NCI-H146 treated with DMSO at 0.1 percent for 48 hours (cell line): ENCODE results near the gene AHSG.
A peak's percentile ranks its signal among the peaks of the same experiment; 100 is the strongest.

Source experiments
- DNase-seq: peaks from one replicate; lab custom pipeline; 2025; ENCODE audit not compliant: unreplicated experiment; lab: John Stamatoyannopoulos, UW

The AHSG gene

DNA sequence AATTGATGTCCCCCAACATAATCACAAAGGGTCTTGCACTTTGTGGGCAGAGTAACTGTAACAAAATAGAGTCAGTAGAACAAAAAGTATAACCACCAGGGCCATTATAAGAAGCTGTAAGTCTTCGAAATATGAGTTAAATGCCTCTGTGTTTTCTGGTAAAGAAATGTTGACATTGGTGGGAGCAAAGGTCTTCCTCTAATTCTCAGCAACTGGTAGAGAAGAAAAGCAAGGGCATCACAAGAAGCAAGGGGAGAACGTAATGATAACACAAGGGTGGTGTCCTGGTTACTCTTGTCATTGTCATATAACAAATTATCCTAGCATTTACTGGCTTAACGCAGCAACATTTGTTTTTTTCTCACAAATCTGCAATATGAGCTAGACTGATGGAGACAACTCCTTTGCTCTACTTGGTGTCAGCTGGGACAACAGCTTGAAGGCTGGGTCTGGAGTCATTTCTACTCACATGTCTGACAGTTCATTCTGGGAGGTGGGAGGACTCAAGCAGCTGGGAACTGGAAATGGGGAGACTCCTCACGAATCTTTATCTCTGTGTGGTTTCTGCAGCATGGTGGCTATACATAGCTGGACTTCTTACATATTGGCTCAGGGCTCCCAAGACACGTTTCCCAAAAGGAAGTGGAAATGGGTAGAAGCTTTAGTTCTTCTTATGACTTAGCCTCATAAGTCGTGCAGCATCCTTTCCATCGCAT is 22.1 kb upstream of the AHSG start:
- no peak for DNase-seq

GRCh38 chr3:186592682-186593081 is 20.2 kb upstream of the AHSG start:
- no peak for DNase-seq

GRCh38 chr3:186593862-186594261 is 19.0 kb upstream of the AHSG start:
- no peak for DNase-seq

- DNase-seq, result no peak
These were observed 18.2 kb upstream of the AHSG start for GRCh38 chr3:186594591-186595113.

DNA sequence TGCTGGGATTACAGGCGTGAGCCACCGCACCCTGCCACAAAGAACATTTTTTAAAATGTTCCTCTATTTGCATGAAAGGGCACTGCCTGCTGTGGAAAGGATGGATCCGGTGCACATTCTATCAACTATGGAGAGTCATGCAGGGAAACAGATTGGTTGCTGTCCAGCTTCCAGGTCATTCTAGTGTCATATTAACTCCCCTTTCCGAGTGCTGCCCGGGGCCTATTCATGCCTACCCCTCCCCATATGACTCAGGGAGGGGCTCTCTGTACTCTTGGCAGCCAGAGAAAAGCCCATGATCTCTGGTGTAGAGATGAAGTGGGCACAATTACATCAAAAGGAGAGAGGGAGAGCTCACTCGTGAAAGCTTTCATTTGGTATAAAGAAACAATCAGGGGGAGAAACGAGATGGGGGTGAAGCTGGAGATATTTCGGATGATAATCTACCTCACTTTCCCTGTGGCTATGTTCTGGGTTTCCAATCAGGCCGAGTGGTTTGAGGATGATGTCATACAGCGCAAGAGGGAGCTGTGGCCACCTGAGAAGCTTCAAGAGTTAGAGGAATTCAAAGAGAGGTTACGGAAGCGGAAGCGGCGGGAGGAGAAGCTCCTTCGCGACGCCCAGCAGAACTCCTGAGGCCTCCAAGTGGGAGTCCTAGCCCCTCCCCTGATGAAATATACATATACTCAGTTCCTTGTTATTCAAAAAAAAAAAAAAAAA is 16.1 kb upstream of the AHSG start:
- no peak for DNase-seq

- no peak for DNase-seq
These were observed 14.6 kb upstream of the AHSG start for GRCh38 chr3:186598108-186598784.

GRCh38 chr3:186598794-186599141 is 14.1 kb upstream of the AHSG start:
- no peak for DNase-seq

DNA sequence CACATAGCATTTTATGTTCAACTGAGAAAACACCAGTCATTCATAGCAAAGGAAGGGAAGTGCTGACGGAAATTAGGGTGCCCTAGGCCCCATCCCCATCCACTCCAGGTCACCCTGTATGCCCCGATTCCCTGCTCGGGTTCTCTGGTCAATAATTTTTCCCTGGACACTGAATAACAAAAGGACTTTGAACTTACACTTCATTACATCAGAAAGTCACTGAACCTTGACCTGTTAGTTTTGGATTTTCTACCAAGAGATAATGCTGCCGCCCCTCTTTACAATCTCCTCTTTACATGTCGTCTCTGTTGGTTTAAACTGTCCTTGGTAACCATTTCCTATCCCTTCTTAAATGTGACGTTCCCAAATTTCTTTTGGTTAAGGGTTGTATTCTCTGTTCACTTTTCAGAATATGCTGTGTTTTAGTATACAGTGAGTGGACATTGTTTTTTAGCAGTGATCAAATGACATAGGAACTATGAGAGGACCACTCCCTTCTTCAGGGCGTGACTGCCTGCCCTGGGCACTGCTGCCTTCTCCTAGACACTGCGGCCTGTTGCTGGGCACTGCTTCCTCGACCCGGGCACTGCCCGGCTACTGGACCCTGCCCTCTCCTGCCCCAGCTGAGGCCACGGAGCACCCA is 13.6 kb upstream of the AHSG start:
- no peak for DNase-seq

DNA sequence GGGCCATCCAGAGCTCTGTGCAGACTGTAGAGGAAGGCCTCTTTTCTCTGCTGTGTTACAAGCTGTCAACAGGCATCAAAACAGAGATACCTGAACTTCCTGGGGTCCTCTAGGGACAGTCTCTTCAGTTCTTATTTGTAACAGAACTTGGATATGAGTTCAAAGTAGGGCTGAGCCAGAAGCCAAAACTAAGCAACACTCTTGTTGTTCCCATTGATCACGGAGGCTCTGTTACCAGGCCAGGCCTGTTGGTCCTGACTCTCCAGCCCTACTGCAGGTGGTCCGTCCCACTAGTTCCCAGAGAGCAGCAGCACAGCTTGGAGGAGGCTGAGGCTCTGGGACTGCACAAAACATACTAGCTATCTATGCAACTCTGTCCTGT is 13.1 kb upstream of the AHSG start:
- no peak for DNase-seq

- DNase-seq, result no peak
These were observed 12.0 kb upstream of the AHSG start for GRCh38 chr3:186600896-186601295.

DNA sequence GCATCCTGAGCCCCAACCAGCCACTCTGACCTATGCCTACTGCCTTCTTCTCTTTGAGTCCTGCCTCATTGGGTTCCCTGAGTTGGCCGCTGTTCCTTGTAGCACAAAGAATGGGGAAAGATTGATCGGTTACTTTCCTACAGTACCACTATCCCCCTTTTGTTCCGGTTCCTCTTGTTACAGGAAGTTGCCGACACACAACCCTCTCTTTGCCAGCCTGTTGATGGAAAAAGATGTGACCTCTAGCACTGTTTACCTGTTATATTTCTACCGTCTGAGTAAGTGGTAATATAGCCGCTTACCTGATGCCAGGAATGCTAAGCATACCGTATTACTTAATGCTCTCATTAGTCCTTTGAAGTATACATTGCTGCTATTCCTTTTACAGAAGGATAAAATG is 9.7 kb upstream of the AHSG start:
- DNase-seq, result no peak

- no peak for DNase-seq
These were observed 7.8 kb upstream of the AHSG start for GRCh38 chr3:186605078-186605477.

DNA sequence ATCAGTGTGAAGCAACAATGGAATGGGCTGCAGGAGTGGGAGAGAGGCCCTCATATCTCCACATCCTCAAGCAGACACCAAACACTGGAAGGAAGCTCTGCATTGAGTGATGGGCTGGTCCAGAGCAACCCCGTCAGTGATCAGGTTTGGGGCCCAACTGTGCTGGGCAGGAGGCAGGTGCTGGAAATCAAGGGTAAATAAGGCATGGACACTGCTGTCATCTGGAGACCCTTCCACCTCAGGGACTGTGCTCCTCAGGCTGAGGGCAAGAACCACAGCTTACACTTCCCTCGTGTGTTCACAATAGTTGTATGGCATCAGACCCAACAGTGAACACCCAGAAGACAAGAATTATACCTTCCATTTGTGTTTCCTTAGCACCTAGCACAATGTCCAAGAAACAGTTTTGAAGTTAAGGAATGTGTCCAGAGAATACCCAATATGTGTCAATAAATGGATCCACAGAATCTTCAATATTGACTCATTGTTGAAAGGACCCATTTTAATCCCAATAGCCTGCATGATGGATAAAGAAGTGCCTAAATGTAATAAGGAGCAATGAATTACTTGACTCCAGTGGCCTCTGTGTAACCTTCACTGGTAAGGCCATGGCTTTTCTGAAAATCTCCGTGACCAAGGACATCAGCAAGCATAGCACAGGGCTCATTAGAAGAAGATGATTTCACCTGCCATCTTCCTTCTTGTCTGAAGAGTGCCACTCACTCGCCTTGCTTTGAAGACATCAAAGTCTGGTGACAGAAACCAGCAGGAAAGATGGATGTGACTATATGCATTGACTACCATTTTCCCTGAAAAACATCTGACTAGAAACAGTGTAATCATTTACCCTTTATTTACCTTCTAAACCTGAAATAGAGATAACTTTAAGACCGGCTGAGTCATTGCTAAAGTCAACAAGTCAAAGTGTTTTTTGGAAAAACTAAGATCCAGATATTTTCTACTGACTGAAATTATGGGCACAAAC is 7.0 kb upstream of the AHSG start:
- no peak for DNase-seq

DNA sequence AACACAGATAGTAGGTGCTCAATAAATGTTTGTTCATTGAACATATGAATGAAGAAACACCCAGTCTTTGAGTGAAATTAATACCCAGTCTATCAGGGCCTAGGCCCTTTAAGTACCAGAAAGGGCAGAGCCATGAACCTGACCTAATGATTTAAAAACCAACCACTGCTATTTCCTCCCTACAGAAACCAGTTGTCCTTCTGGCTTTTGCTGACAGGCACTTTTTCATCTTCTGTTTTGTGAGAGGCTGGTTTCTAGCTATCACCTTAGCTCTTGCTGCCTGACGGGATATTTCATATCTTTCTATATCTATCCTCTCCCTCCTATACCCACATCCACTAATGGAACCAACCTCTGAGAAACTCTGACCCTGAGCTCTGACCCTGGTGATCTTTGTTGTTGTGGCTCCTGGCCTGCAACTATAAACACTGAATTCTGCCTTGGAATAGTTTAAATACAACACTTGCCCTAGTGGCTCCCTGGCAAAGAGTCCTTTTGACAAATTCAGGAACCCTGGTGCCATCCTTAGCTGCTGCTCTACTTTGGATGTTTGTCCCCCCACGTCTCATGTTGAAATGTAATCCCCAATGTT is 4.1 kb upstream of the AHSG start:
- DNase-seq, result no peak

DNA sequence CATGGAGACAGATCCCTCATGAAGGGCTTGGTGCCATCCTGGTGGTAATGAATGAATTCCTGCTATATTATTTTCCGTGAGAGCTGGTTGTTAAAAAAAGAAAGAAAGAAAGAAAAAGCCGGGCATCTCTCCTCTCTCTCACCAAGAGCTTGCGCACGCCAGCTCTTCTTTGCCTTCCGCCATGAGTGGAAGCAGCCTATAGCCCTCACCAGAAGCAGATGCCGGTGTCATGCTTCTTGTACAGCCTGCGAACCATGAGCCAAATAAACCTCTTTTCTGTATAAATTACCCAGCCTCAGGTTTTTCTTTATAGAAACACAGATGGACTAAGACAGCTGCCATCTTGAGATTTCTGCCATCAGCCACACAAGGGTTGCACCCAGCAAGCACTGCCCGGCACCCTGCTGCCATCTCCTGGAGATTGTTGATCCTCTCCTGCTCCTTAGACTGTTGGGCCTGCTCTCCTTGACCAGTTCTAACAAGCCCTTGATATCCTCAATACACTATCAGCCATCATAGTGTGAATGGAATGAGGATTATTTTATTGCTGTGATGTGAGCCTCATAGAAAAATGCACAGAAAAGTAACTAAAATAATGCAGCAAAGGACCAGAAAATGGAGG is 3.5 kb upstream of the AHSG start:
- DNase-seq, result no peak

DNA sequence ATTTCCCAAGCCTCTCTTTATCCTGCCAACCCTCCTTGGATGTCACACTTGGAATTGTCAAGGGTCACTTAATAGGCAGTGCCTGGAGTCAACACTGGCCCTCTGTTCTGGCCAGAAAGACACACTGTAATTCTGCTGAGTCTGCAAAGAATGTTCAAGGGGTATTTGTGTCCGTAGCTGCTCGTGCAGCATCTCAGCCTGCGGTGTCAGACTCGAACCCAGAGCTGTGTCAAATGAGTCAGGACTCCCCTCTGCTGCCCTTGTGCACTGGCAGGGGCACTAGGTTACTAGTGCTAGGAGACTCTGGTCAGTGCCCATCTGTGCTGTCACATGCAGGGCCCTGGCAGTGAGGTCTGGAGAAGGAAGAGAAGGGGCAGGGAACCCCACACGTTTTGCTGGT is 795 bp upstream of the AHSG start:
- DNase-seq, result no peak

DNA sequence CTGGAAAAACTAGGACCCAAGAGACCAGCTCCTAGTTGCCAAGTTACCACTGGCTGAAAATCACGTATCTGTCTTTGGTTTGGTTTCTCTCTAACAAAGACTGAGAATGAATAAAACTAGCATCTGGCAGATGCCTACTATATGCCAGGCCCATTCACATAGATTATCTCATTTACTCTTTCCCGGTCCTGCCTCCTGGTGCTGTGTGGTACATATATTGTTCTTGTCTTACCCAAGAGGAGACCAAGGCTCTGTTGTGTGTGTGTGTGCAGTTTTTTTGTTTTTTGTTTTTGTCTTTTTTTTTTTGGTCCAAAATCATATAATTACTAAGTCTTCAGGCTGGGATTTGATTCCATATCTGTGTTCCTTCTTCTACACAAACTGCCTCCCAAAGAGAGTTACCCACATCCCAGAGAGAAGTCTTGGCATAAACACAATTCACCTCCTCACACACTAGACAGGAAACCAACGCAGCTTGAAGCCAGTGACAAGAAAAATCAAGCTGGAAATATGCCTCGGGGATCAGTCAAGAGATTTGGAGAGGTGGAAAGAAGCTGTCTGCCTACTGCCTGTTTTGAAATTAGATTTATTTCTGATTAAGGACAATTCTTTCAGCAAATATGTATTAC is 891 bp downstream of the AHSG start:
- DNase-seq, result peak; percentile 53

DNA sequence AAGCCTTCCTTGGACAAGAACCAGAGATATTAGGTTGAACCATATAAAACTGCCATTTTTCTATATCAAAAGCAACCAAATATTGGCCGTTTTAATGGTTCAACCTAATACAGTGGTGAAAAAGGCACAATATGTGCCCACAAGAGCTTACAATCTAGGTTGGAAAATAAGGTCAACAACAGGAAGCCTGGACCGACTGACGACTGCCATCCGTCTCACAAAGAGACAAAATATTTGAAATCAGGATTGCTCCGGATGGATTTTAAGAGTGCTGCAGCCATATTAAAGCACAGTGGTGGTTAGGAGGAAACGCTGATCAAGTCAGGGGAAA is 1.4 kb downstream of the AHSG start:
- peak; percentile 50 for DNase-seq
